ENCODE measurements around the gene IGLON5.

GRCh38 chr19:51377422-51377821, 66.0 kb downstream of the IGLON5 start:
- TF ChIP-seq, protein P1, sequence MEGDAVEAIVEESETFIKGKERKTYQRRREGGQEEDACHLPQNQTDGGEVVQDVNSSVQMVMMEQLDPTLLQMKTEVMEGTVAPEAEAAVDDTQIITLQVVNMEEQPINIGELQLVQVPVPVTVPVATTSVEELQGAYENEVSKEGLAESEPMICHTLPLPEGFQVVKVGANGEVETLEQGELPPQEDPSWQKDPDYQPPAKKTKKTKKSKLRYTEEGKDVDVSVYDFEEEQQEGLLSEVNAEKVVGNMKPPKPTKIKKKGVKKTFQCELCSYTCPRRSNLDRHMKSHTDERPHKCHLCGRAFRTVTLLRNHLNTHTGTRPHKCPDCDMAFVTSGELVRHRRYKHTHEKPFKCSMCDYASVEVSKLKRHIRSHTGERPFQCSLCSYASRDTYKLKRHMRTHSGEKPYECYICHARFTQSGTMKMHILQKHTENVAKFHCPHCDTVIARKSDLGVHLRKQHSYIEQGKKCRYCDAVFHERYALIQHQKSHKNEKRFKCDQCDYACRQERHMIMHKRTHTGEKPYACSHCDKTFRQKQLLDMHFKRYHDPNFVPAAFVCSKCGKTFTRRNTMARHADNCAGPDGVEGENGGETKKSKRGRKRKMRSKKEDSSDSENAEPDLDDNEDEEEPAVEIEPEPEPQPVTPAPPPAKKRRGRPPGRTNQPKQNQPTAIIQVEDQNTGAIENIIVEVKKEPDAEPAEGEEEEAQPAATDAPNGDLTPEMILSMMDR (IDR thresholded peaks at IDR 0.05; ENCODE audit: insufficient read depth, low read length, poor library complexity, severe bottlenecking) = no peak
- no peak for TF ChIP-seq EZH2phosphoT487 (conservative IDR thresholded peaks at IDR 0.05; ENCODE audit: low read length)

Data from SU-DHL-6 (cell line).